Bronchial epithelial cell (primary cell): ENCODE data around the gene CACNA2D1. TPM values are rescaled to one million over a fixed set of nuclear protein-coding genes. Genes with fewer than 3 reads are reported as not detected.

Source experiments
- DNase-seq: peaks from one replicate; pipeline ENCODE4 v3.0.0-alpha.2; 2010; ENCODE audit warnings: low read depth
- FAIRE-seq: peaks from 2 replicates; lab custom pipeline; 2011; peaks lifted over from hg19 to GRCh38; lab: Jason Lieb, UNC
- H3K27me3 ChIP-seq: 2 replicates; pipeline ENCODE4 v1.5.1; 2011; ENCODE audit warnings: low read length; ENCODE audit not compliant: control insufficient read depth, insufficient read depth
- H3K36me3 ChIP-seq: 2 replicates; pipeline ENCODE4 v1.5.1; 2011; ENCODE audit warnings: low read length; ENCODE audit not compliant: control insufficient read depth, insufficient read depth
- H3K4me3 ChIP-seq: 2 replicates; pipeline ENCODE4 v1.5.1; 2011; ENCODE audit warnings: mild to moderate bottlenecking, low read depth, low read length, control low read depth
- CTCF ChIP-seq: IDR thresholded peaks from 2 replicates; pipeline ENCODE4 v1.5.1; 2011; ENCODE audit warnings: mild to moderate bottlenecking, moderate library complexity, low read length, control low read depth, inconsistent platforms; ENCODE audit not compliant: insufficient read depth, severe bottlenecking
- total RNA-seq: library from RNA; depleted of rRNA; stranded (reverse); fragments of >200 nt; gene quantifications from 2 replicates; pipeline ENCODE4 v1.2.1, GENCODE V29; 2014

CACNA2D1 gene
- total RNA-seq, 1 donor from 2014 or later, result 1.1 TPM

- no peak for FAIRE-seq
- Histone ChIP-seq H3K4me3 (no peak overlapping the region), H3K27me3 (no peaks in the 10 kb centered on the region), H3K36me3 (no peaks in the 10 kb centered on the region)
- peak; percentile 86 for DNase-seq
- TF ChIP-seq CTCF, result no peak
Measured at GRCh38 chr7:82105463-82105862, 338.1 kb downstream of the CACNA2D1 start.

DNA sequence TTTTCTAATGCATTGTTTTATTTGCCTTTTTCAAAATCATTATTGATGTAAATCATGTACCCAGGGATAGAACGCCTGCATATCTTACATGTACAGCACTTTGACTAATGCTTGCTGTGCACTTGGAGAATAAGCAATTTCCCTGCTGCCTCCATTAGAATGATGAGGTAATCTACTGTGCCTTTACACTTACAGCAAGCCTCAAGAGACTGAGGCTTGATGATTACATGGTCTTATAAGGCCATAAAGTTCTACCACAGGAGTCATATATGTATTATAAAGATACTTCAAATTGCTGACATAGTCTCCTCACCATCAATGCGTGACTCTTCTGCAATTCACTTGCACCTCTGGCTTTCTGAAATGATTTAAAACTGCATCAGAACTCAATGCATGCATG is 345.2 kb downstream of the CACNA2D1 start:
- no peak for FAIRE-seq
- no peak for TF ChIP-seq CTCF
- Histone ChIP-seq H3K27me3 (no peaks in the 10 kb centered on the region), H3K36me3 (no peaks in the 10 kb centered on the region), H3K4me3 (no peak overlapping the region)
- DNase-seq, result no peak

GRCh38 chr7:82091126-82091684 is 352.4 kb downstream of the CACNA2D1 start:
- FAIRE-seq (no peak), DNase-seq (no peak)
- H3K36me3 ChIP-seq, result no peaks in the 10 kb centered on the region
- no peak overlapping the region for H3K4me3 ChIP-seq
- no peaks in the 10 kb centered on the region for H3K27me3 ChIP-seq
- no peak for TF ChIP-seq CTCF

DNA sequence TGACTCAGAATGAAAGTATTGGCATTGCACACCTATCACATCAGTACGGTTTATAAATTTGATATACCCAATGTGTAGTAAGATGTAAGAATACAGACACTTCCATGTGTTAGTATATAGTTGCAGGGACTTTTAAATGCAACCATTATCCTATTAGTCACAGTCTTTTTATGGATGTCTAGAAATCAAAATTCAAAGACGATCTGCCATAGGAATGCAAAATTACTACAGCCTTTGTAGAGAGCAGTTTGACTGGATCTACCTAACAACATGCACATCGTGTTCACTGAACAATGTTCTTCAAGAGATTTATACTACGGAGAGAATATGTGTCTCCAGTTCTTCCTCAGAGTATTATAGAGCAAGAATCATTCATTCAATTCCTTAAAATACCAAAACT is 356.5 kb downstream of the CACNA2D1 start:
- no peak for FAIRE-seq
- DNase-seq, result no peak
- Histone ChIP-seq H3K4me3 (no peak overlapping the region), H3K36me3 (no peaks in the 10 kb centered on the region), H3K27me3 (no peaks in the 10 kb centered on the region)
- TF ChIP-seq CTCF, result no peak

- no peak for TF ChIP-seq CTCF
- DNase-seq (no peak), FAIRE-seq (no peak)
- Histone ChIP-seq H3K27me3 (no peaks in the 10 kb centered on the region), H3K36me3 (no peaks in the 10 kb centered on the region), H3K4me3 (no peak overlapping the region)
Measured at GRCh38 chr7:82085116-82085515, 358.5 kb downstream of the CACNA2D1 start.

DNA sequence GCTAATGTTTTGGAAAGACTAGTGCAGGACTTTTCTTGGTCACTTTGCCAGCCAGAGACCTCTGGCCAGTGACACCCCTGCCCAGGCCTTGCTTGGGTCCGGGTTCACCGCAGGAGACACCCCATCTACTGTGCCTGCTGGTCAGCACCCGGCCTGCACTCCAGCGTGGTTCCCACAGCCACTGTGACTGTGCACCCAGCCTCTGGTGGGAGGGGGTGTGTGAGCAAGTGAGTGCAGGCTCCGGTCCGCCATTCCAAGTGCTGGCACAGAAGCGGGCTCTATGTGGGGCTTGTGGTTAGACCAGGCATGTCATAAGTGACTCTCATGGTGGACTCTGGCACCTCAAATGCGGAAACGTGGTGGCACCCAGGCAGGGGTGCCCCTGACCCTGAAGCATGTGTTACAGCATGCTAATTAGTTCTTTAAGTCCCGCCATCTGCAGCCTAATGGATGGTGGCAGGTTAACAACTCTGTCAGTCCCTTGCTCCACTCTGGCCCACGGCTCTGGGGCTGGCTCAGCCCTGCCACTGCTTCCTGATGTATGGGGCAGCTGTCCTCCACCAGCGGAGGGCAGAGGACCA is 361.8 kb downstream of the CACNA2D1 start:
- Histone ChIP-seq H3K27me3 (no peaks in the 10 kb centered on the region), H3K36me3 (no peaks in the 10 kb centered on the region), H3K4me3 (no peak overlapping the region)
- TF ChIP-seq CTCF, result no peak
- FAIRE-seq (no peak), DNase-seq (no peak)
